Measurements from ENCODE around the gene TM2D3. TPM values are rescaled to one million over a fixed set of nuclear protein-coding genes. Genes with fewer than 3 reads are reported as not detected.

The TM2D3 gene
- total RNA-seq, 1 experiment from 2014 or later: 35.2 TPM

GRCh38 chr15:101657171-101657570 lies 5.0 kb upstream of the TM2D3 start:
- no peaks in the 10 kb centered on the region for H4K20me1 ChIP-seq (ENCODE audit: insufficient read depth)
- ATAC-seq (no peak), DNase-seq (ENCODE audit: low read depth, low spot score) (no peak)
- peaks cover 0 to 8% of the 10 kb centered on the region in 2 experiments; a peak in 1 of 4 replicates for H3K4me1 ChIP-seq (ENCODE audit: control insufficient read depth in 1 of 2, insufficient read depth in 2 of 2, low read length in 2 of 2)
- TF ChIP-seq CEBPB (IDR thresholded peaks at IDR 0.05; ENCODE audit: low read depth) (no peak), CBX3 (IDR thresholded peaks at IDR 0.05; ENCODE audit: low read depth) (no peak), YY1 (IDR thresholded peaks at IDR 0.05; ENCODE audit: extremely low read depth, insufficient replicate concordance, low read depth, low read length) (no peak), JUND (IDR thresholded peaks at IDR 0.05) (no peak), FOSL1 (IDR thresholded peaks at IDR 0.05; ENCODE audit: low read depth) (no peak), ELF1 (IDR thresholded peaks at IDR 0.05; ENCODE audit: borderline replicate concordance, low read depth) (no peak), ATF3 (IDR thresholded peaks at IDR 0.05) (no peak), REST (IDR thresholded peaks at IDR 0.05; ENCODE audit: low read depth) (no peak), RAD21 (IDR thresholded peaks at IDR 0.05; ENCODE audit: low read depth) (no peak), SIN3A (IDR thresholded peaks at IDR 0.05; ENCODE audit: low read depth) (no peak)
- ChIA-PET RAD21 (ENCODE audit: low non-redundant PET in 1 of 2, low total read pairs in 2 of 2, uncharacterized antibody in 2 of 2, unreplicated experiment in 2 of 2) (no interaction called here), POLR2A (no interaction called here), CTCF (no interaction called here)
- H2AFZ ChIP-seq (ENCODE audit: low read depth, low read length, poor library complexity, severe bottlenecking): no peak overlapping the region
- H3K79me2 ChIP-seq (ENCODE audit: insufficient read depth, low read length): no peaks in the 10 kb centered on the region
- H3K27me3 ChIP-seq (ENCODE audit: insufficient read depth, low read length): no peaks in the 10 kb centered on the region
- intact Hi-C loops (cut with micrococcal nuclease): no loop called here
- H3K4me3 ChIP-seq (replicated peaks in 1 of 2; ENCODE audit: low read depth in 1 of 2, low read length in 2 of 2): no peak overlapping the region
- no peak overlapping the region for H3K27ac ChIP-seq (ENCODE audit: low read depth, low read length)
- H3K9ac ChIP-seq (ENCODE audit: low read length): no peak overlapping the region
- no peaks in the 10 kb centered on the region for H3K9me3 ChIP-seq (ENCODE audit: control insufficient read depth in 1 of 2, insufficient read depth in 1 of 2, low read depth in 1 of 2, low read length in 2 of 2)
- H3K4me2 ChIP-seq (ENCODE audit: low read length): no peak overlapping the region
- H3K9me2 ChIP-seq (ENCODE audit: insufficient read depth): no peaks in the 10 kb centered on the region
- 0 out of 4 replicates have a peak, but pooled peaks cover 0 to 3% of the 10 kb centered on the region in 2 experiments for H3K36me3 ChIP-seq (ENCODE audit: control insufficient read depth in 1 of 2, insufficient read depth in 2 of 2, low read length in 2 of 2)
- no TSS peak for BruUV-seq (replicated peaks)

All from HCT116 (cell line).